H1 (cell line): ENCODE data around the gene SESN1. TPM values are rescaled to one million over a fixed set of nuclear protein-coding genes. Genes with fewer than 3 reads are reported as not detected.

Experiments used
- CTCF ChIA-PET: fragments of 300-600 bp; sonication (Branson Sonifier 250); formaldehyde crosslinking; loops from one replicate; lab custom pipeline; 2021; ENCODE audit not compliant: partially characterized antibody; lab: Charles Lee
- POLR2A ChIA-PET: fragments of 300-600 bp; sonication (Branson Sonifier 250); formaldehyde crosslinking; loops from one replicate; lab custom pipeline; 2021; ENCODE audit warnings: inconsistent platforms; ENCODE audit not compliant: partially characterized antibody; lab: Charles Lee
- DNase-seq, 2 experiments: peaks; one replicate each; pipeline versions ENCODE4 v3.0.0 to v3.0.0-alpha.2; 2010 to 2022; ENCODE audit warnings: low spot score in 2 of 2, low read depth in 1 of 2, mixed read lengths in 1 of 2
- FAIRE-seq: peaks from 2 replicates; lab custom pipeline; 2011; peaks lifted over from hg19 to GRCh38; lab: Jason Lieb, UNC
- H2AFZ ChIP-seq: 2 replicates; pipeline ENCODE4 v1.8.1; 2012; ENCODE audit warnings: low read length, inconsistent platforms
- H2AK5ac ChIP-seq: 2 replicates; pipeline ENCODE4 v1.6.1; 2013; ENCODE audit warnings: low read depth, low read length
- H2BK120ac ChIP-seq: replicated peaks from 2 replicates; pipeline ENCODE3; 2013; ENCODE audit warnings: low read depth, low read length, inconsistent platforms
- H2BK12ac ChIP-seq: 2 replicates; pipeline ENCODE4 v1.6.1; 2013; ENCODE audit warnings: low read depth, low read length
- H2BK15ac ChIP-seq: 2 replicates; pipeline ENCODE4 v1.6.1; 2013; ENCODE audit warnings: low read length
- H2BK20ac ChIP-seq: 2 replicates; pipeline ENCODE4 v1.6.1; 2013; ENCODE audit warnings: low read length
- H2BK5ac ChIP-seq: 2 replicates; pipeline ENCODE4 v1.6.1; 2013; ENCODE audit warnings: low read depth, low read length
- H3K14ac ChIP-seq: 2 replicates; pipeline ENCODE4 v1.6.1; 2013; ENCODE audit warnings: inconsistent platforms; ENCODE audit not compliant: insufficient read length
- H3K18ac ChIP-seq: 2 replicates; pipeline ENCODE4 v1.6.1; 2013; ENCODE audit warnings: low read length; ENCODE audit errors: extremely low read depth
- H3K23ac ChIP-seq: 2 replicates; pipeline ENCODE4 v1.6.1; 2013; ENCODE audit warnings: inconsistent platforms; ENCODE audit not compliant: insufficient read length
- H3K23me2 ChIP-seq: 2 replicates; pipeline ENCODE4 v1.6.1; 2013; ENCODE audit warnings: low read depth, low read length
- H3K27ac ChIP-seq: 2 replicates; pipeline ENCODE4 v1.6.1; 2011; ENCODE audit warnings: low read depth, low read length, inconsistent platforms
- H3K27me3 ChIP-seq, 4 experiments: replicated peaks in 1 of 4; 1 replicate in 1 of 4; 2 replicates in 3 of 4; pipeline versions ENCODE4 v1.6.1 to v1.8.1; 2011 to 2013; ENCODE audit warnings: low read length in 3 of 4, mild to moderate bottlenecking in 3 of 4, inconsistent platforms in 2 of 4, mixed read lengths in 2 of 4, moderate library complexity in 1 of 4; ENCODE audit not compliant: control insufficient read depth in 3 of 4, insufficient read depth in 3 of 4; ENCODE audit errors: extremely low read depth in 1 of 4
- H3K36me3 ChIP-seq, 4 experiments: 2 replicates each; pipeline versions ENCODE4 v1.6.1 to v1.8.1; 2011 to 2013; ENCODE audit warnings: mild to moderate bottlenecking in 4 of 4, low read length in 3 of 4, moderate library complexity in 2 of 4, control low read depth in 1 of 4, inconsistent platforms in 1 of 4; ENCODE audit not compliant: insufficient read depth in 4 of 4, control insufficient read depth in 2 of 4
- H3K4ac ChIP-seq: replicated peaks from 2 replicates; pipeline ENCODE3; 2013; ENCODE audit warnings: low read length, low read depth, mixed read lengths, inconsistent platforms; ENCODE audit not compliant: insufficient read length
- H3K4me1 ChIP-seq, 4 experiments: replicated peaks in 1 of 4; 1 replicate in 1 of 4; 2 replicates in 3 of 4; pipeline versions ENCODE4 v1.6.1 to v1.8.1; 2011 to 2013; ENCODE audit warnings: low read length in 3 of 4, inconsistent platforms in 2 of 4, mixed read lengths in 1 of 4; ENCODE audit not compliant: insufficient read depth in 4 of 4, control insufficient read depth in 3 of 4
- H3K4me2 ChIP-seq, 2 experiments: 2 replicates each; pipeline versions ENCODE4 v1.6.1 to v1.8.1; 2011 to 2013; ENCODE audit warnings: low read depth in 2 of 2, low read length in 2 of 2, control low read depth in 1 of 2, inconsistent platforms in 1 of 2, mild to moderate bottlenecking in 1 of 2; ENCODE audit not compliant: insufficient read depth in 1 of 2
- H3K4me3 ChIP-seq, 4 experiments: fragments of 200-600, 300-600 bp in 1 of 4; sonication (generic), shearing (Covaris generic), sonication (Bioruptor Twin) in 1 of 4; 2 replicates each; pipeline versions ENCODE4 v1.5.1 to v1.8.1; 2011 to 2016; ENCODE audit warnings: low read length in 4 of 4, low read depth in 3 of 4, control low read depth in 2 of 4, inconsistent platforms in 2 of 4, mild to moderate bottlenecking in 2 of 4, mixed read lengths in 1 of 4, moderate library complexity in 1 of 4; ENCODE audit not compliant: insufficient read depth in 2 of 4; ENCODE audit errors: extremely low read depth in 1 of 4
- H3K56ac ChIP-seq: replicated peaks from 2 replicates; pipeline ENCODE3; 2013; ENCODE audit warnings: low read depth, mild to moderate bottlenecking, mixed read lengths, low read length, inconsistent platforms; ENCODE audit not compliant: insufficient read length
- H3K79me1 ChIP-seq: 2 replicates; pipeline ENCODE4 v1.6.1; 2013; ENCODE audit warnings: low read depth, low read length, control low read depth
- H3K79me2 ChIP-seq, 2 experiments: 2 replicates each; pipeline versions ENCODE4 v1.6.1 to v1.8.1; 2012 to 2013; ENCODE audit warnings: low read length in 2 of 2, mild to moderate bottlenecking in 2 of 2, inconsistent platforms in 1 of 2; ENCODE audit not compliant: insufficient read depth in 2 of 2, control insufficient read depth in 1 of 2
- H3K9ac ChIP-seq, 4 experiments: replicated peaks in 1 of 4; 1 replicate in 1 of 4; 2 replicates in 3 of 4; pipeline versions ENCODE4 v1.6.1 to v1.8.1; 2011 to 2013; ENCODE audit warnings: low read depth in 3 of 4, low read length in 3 of 4, control low read depth in 2 of 4, mild to moderate bottlenecking in 2 of 4, moderate library complexity in 2 of 4, inconsistent platforms in 1 of 4; ENCODE audit errors: extremely low read depth in 1 of 4
- H3K9me3 ChIP-seq, 2 experiments: 2 replicates each; pipeline versions ENCODE4 v1.6.1 to v1.8.1; 2012 to 2013; ENCODE audit warnings: mild to moderate bottlenecking in 2 of 2, moderate library complexity in 2 of 2, control low read depth in 1 of 2, inconsistent platforms in 1 of 2, low read depth in 1 of 2, low read length in 1 of 2, mixed read lengths in 1 of 2; ENCODE audit not compliant: insufficient read depth in 2 of 2
- H4K20me1 ChIP-seq, 2 experiments: replicated peaks in 1 of 2; 2 replicates each; pipeline versions ENCODE3 to v1.8.1; 2011 to 2013; ENCODE audit warnings: inconsistent platforms in 2 of 2, low read length in 2 of 2, mild to moderate bottlenecking in 1 of 2; ENCODE audit not compliant: insufficient read depth in 2 of 2, control insufficient read depth in 1 of 2
- H4K5ac ChIP-seq: 2 replicates; pipeline ENCODE4 v1.6.1; 2013; ENCODE audit warnings: low read length, low read depth, mixed read lengths, inconsistent platforms; ENCODE audit not compliant: insufficient read length
- H4K8ac ChIP-seq: 2 replicates; pipeline ENCODE4 v1.8.0; 2013; ENCODE audit warnings: mild to moderate bottlenecking, moderate library complexity, low read length, inconsistent platforms; ENCODE audit not compliant: insufficient read depth; ENCODE audit errors: extremely low read depth
- H4K91ac ChIP-seq: replicated peaks from 2 replicates; pipeline ENCODE3; 2013; ENCODE audit warnings: low read length, mixed read lengths, inconsistent platforms; ENCODE audit not compliant: insufficient read length
- ATF2 ChIP-seq: IDR thresholded peaks from 2 replicates; pipeline ENCODE4 v1.6.1; 2012; ENCODE audit warnings: low read length, inconsistent platforms
- BACH1 ChIP-seq: IDR thresholded peaks from 2 replicates; pipeline ENCODE4 v1.6.1; 2012; ENCODE audit warnings: low read length, improper control_type of control experiment
- CTCF ChIP-seq, 3 experiments: IDR thresholded peaks; 1 replicate in 2 of 3; 2 replicates in 1 of 3; pipeline versions ENCODE4 v1.5.1 to v1.6.1; 2011; ENCODE audit warnings: low read length in 3 of 3, mild to moderate bottlenecking in 3 of 3, inconsistent platforms in 2 of 3, low read depth in 1 of 3, moderate library complexity in 1 of 3; ENCODE audit not compliant: insufficient read depth in 1 of 3; ENCODE audit errors: control extremely low read depth in 1 of 3
- GTF2F1 ChIP-seq: IDR thresholded peaks from 2 replicates; pipeline ENCODE4 v1.6.1; 2012; ENCODE audit warnings: low read depth, low read length, improper control_type of control experiment, borderline replicate concordance
- KDM4A ChIP-seq: IDR thresholded peaks from one replicate; pipeline ENCODE4 v1.7.1; 2012; ENCODE audit warnings: low read depth, mild to moderate bottlenecking, moderate library complexity, low read length, inconsistent platforms; ENCODE audit not compliant: severe bottlenecking
- KDM5A ChIP-seq: fragments of 200-600 bp; IDR thresholded peaks from 2 replicates; pipeline ENCODE4 v1.7.1; 2012; ENCODE audit warnings: mild to moderate bottlenecking, low read length, inconsistent platforms, mixed read lengths
- NRF1 ChIP-seq: IDR thresholded peaks from 2 replicates; pipeline ENCODE4 v1.6.1; 2011; ENCODE audit warnings: mild to moderate bottlenecking, low read depth, low read length, improper control_type of control experiment
- PHF8 ChIP-seq: fragments of 200-600 bp; sonication (generic); conservative IDR thresholded peaks from 2 replicates; pipeline ENCODE4 v1.7.1; 2012; ENCODE audit warnings: low read depth, mild to moderate bottlenecking, inconsistent platforms, low read length, moderate library complexity
- POLR2AphosphoS5 ChIP-seq: IDR thresholded peaks from 2 replicates; pipeline ENCODE4 v1.6.1; 2011; ENCODE audit warnings: low read depth, low read length
- RXRA ChIP-seq: IDR thresholded peaks from 2 replicates; pipeline ENCODE4 v1.6.1; 2011; ENCODE audit warnings: low read depth, mild to moderate bottlenecking, low read length, moderate library complexity; ENCODE audit not compliant: insufficient read depth
- TAF1 ChIP-seq: IDR thresholded peaks from 2 replicates; pipeline ENCODE4 v1.6.1; 2011; ENCODE audit warnings: mild to moderate bottlenecking, low read depth, low read length
- polyA plus RNA-seq, 7 experiments: library from polyadenylated mRNA; depleted of rRNA in 3 of 7; stranded (reverse) in 5 of 7; unstranded in 2 of 7; fragments of >200 nt in 5 of 7; fragments of 200-250 nt in 2 of 7; gene quantifications; 1 replicate in 5 of 7; 2 replicates in 1 of 7; 4 replicates in 1 of 7; pipeline versions ENCODE4 v1.2.1 to v1.2.3, GENCODE V29; 2011 to 2013; ENCODE audit warnings: missing spikeins in 2 of 7, mixed read lengths in 2 of 7
- total RNA-seq: library from RNA; stranded (reverse); fragmentation: NEBNext Ultra II Directional; extraction: Animal tissue kit (Norgen Biotek cat#: 25700); gene quantifications from 2 replicates; pipeline ENCODE4 v1.2.1, GENCODE V29; 2021

Gene SESN1
- total and polyA plus RNA-seq, 2 of the 8 experiments (the other 6 are each of a cell fraction or from before 2014, with no cell fraction given), result 12.8 to 15.6 TPM

GRCh38 chr6:108985301-108985700 is 109.3 kb downstream of the SESN1 start:
- Histone ChIP-seq H4K20me1 (no peaks in the 10 kb centered on the region), H2BK12ac (no peak overlapping the region), H3K79me2 (no peaks in the 10 kb centered on the region), H4K91ac (no peak overlapping the region), H2AFZ (no peak overlapping the region), H3K14ac (no peak overlapping the region), H3K27me3 (no peaks in the 10 kb centered on the region), H3K56ac (no peak overlapping the region), H3K9ac (no peak overlapping the region), H2BK5ac (no peak overlapping the region), H3K36me3 (peaks cover 0 to 26% (median 10%) of the 10 kb centered on the region in 4 experiments; a peak in 5 of 8 replicates), H2BK120ac (no peak overlapping the region), H3K79me1 (no peaks in the 10 kb centered on the region), H4K5ac (no peak overlapping the region), H3K27ac (no peak overlapping the region), H3K4me3 (no peak overlapping the region), H3K4ac (no peak overlapping the region), H2AK5ac (no peak overlapping the region), H4K8ac (no peak overlapping the region), H3K4me2 (no peak overlapping the region), H3K18ac (no peak overlapping the region), H3K9me3 (no peaks in the 10 kb centered on the region), H2BK20ac (no peak overlapping the region), H3K23me2 (0 out of 2 replicates have a peak, but pooled peaks cover 2% of the 10 kb centered on the region), H2BK15ac (no peak overlapping the region), H3K23ac (no peak overlapping the region), H3K4me1 (no peaks in the 10 kb centered on the region)
- ChIA-PET POLR2A (no interaction called here), CTCF (no interaction called here)
- DNase-seq, result no peak
- FAIRE-seq, result no peak
- no peak for TF ChIP-seq PHF8
- no peak for TF ChIP-seq NRF1
- TF ChIP-seq CTCF (IDR thresholded peaks at IDR 0.05; ENCODE audit: control extremely low read depth in 1 of 3, insufficient read depth in 1 of 3, low read depth in 1 of 3, low read length in 3 of 3), result no peak
- TF ChIP-seq TAF1, result no peak
- TF ChIP-seq RXRA, result no peak
- no peak for TF ChIP-seq ATF2
- TF ChIP-seq KDM4A, result no peak
- TF ChIP-seq BACH1, result no peak
- TF ChIP-seq KDM5A, result no peak
- TF ChIP-seq POLR2AphosphoS5, result no peak
- no peak for TF ChIP-seq GTF2F1
